Stomach smooth muscle (tissue), 2 donors: Measurements from ENCODE around the gene MAP3K13.

Source experiments
- H3K27ac ChIP-seq: one replicate; pipeline ENCODE4 v1.7.0; 2013; ENCODE audit warnings: mild to moderate bottlenecking, low read length, inconsistent platforms
- H3K27me3 ChIP-seq, 2 donors: one replicate each; pipeline ENCODE4 v1.7.0; 2013; ENCODE audit warnings: low read length in 2 of 2; ENCODE audit not compliant: insufficient read depth in 2 of 2, control insufficient read depth in 1 of 2
- H3K36me3 ChIP-seq, 2 donors: one replicate each; pipeline ENCODE4 v1.7.0; 2013; ENCODE audit warnings: low read length in 2 of 2; ENCODE audit not compliant: control insufficient read depth in 2 of 2, insufficient read depth in 2 of 2
- H3K4me1 ChIP-seq: one replicate; pipeline ENCODE4 v1.7.0; 2013; ENCODE audit warnings: low read length; ENCODE audit not compliant: control insufficient read depth, insufficient read depth
- H3K4me3 ChIP-seq, 2 donors: one replicate each; pipeline ENCODE4 v1.7.0; 2013; ENCODE audit warnings: low read length in 2 of 2
- H3K9ac ChIP-seq, 2 donors: one replicate each; pipeline ENCODE4 v1.7.0; 2013; ENCODE audit warnings: low read length in 2 of 2, mild to moderate bottlenecking in 1 of 2
- H3K9me3 ChIP-seq, 2 donors: one replicate each; pipeline ENCODE4 v1.7.0; 2013; ENCODE audit warnings: low read length in 2 of 2; ENCODE audit not compliant: control insufficient read depth in 2 of 2
- donor health status: healthy.
- donor health status: Pancreatic carcinoma.

The MAP3K13 gene

GRCh38 chr3:185328324-185329004 is 34.5 kb upstream of the MAP3K13 start:
- H3K27me3 ChIP-seq: no peaks in the 10 kb centered on the region
- H3K9ac ChIP-seq: no peak overlapping the region
- H3K4me1 ChIP-seq: no peaks in the 10 kb centered on the region
- H3K4me3 ChIP-seq: no peak overlapping the region
- no peaks in the 10 kb centered on the region for H3K36me3 ChIP-seq
- H3K27ac ChIP-seq: no peak overlapping the region
- H3K9me3 ChIP-seq: no peaks in the 10 kb centered on the region

DNA sequence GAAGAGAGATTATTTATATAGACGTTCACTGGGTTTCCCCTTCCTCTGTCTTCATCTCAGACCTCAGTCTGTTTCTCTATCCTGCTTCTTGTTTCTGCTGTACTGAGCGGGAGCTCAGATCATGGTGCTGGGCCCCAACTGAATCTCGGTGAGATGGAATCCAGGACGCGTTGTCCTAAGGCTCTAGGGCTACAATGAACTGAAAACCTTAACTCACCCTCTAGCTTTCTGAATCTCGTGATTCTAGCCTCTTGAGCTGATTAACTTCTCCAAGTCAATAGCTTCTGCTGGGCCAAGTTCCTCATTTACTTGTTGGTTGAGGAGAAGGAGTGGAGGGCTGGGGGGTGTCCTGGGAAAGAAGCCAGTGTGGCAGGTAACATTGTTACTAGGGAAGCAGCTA is 32.7 kb upstream of the MAP3K13 start:
- Histone ChIP-seq H3K4me3 (no peak overlapping the region), H3K9me3 (no peaks in the 10 kb centered on the region), H3K9ac (no peak overlapping the region), H3K4me1 (no peaks in the 10 kb centered on the region), H3K27ac (no peak overlapping the region), H3K36me3 (no peaks in the 10 kb centered on the region), H3K27me3 (no peaks in the 10 kb centered on the region)

DNA sequence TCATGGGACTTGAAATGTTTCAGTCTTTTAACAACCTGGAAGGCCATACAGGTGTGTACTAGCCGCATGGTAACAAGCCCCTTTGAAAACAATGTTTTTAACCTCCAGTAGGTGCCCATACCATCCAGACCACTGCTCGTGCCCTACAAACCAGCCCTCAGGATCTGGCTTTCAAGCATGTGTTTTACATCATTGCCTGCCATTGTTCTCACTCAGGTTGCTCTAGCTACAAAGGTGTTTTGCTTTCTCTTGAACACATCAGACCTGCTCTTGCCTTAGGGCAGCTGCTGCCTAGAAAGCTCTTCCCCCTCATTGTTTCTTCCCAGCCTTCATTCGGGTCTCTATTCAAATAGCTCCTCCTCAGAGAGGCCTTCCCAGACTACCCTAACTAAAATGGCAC is 32.3 kb upstream of the MAP3K13 start:
- no peaks in the 10 kb centered on the region for H3K4me1 ChIP-seq
- no peak overlapping the region for H3K9ac ChIP-seq
- H3K27ac ChIP-seq: no peak overlapping the region
- H3K4me3 ChIP-seq: no peak overlapping the region
- no peaks in the 10 kb centered on the region for H3K9me3 ChIP-seq
- H3K27me3 ChIP-seq: no peaks in the 10 kb centered on the region
- H3K36me3 ChIP-seq: no peaks in the 10 kb centered on the region

- no peak overlapping the region for H3K27ac ChIP-seq
- no peak overlapping the region for H3K9ac ChIP-seq
- no peaks in the 10 kb centered on the region for H3K36me3 ChIP-seq
- H3K27me3 ChIP-seq: no peaks in the 10 kb centered on the region
- no peaks in the 10 kb centered on the region for H3K4me1 ChIP-seq
- no peak overlapping the region for H3K4me3 ChIP-seq
- H3K9me3 ChIP-seq: no peaks in the 10 kb centered on the region
Measured at GRCh38 chr3:185332026-185332735, 30.8 kb upstream of the MAP3K13 start.

- Histone ChIP-seq H3K4me1 (no peaks in the 10 kb centered on the region), H3K9ac (no peak overlapping the region), H3K4me3 (no peak overlapping the region), H3K27me3 (no peaks in the 10 kb centered on the region), H3K36me3 (no peaks in the 10 kb centered on the region), H3K9me3 (no peaks in the 10 kb centered on the region), H3K27ac (no peak overlapping the region)
Measured at GRCh38 chr3:185335799-185336198, 27.1 kb upstream of the MAP3K13 start.

GRCh38 chr3:185337231-185337816 is 25.6 kb upstream of the MAP3K13 start:
- Histone ChIP-seq H3K4me3 (no peak overlapping the region), H3K27me3 (no peaks in the 10 kb centered on the region), H3K9me3 (no peaks in the 10 kb centered on the region), H3K9ac (no peak overlapping the region), H3K27ac (no peak overlapping the region), H3K4me1 (no peaks in the 10 kb centered on the region), H3K36me3 (no peaks in the 10 kb centered on the region)

DNA sequence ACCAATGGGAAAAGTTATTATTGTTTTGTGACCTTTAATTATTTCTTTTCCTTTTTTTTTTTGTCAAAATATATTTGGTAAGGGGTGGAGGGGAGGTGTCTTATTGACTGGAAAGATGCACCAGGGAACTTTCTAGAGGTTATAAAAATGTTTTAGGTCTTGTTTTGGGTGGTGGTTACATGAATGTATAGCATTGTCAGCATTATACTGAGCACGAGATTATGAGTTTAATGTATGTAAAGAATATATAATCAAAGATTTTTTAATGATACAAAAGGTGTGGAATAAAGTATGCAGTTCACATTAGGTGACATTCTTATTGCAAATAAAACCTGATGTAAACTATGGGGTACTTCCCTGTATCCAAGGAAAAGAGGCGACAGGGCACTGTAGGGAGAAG is 23.0 kb upstream of the MAP3K13 start:
- no peaks in the 10 kb centered on the region for H3K27me3 ChIP-seq
- no peaks in the 10 kb centered on the region for H3K4me1 ChIP-seq
- no peaks in the 10 kb centered on the region for H3K36me3 ChIP-seq
- no peak overlapping the region for H3K4me3 ChIP-seq
- no peak overlapping the region for H3K9ac ChIP-seq
- H3K27ac ChIP-seq: no peak overlapping the region
- no peaks in the 10 kb centered on the region for H3K9me3 ChIP-seq

- H3K4me1 ChIP-seq: no peaks in the 10 kb centered on the region
- H3K9me3 ChIP-seq: no peaks in the 10 kb centered on the region
- H3K27ac ChIP-seq: no peak overlapping the region
- no peak overlapping the region for H3K4me3 ChIP-seq
- no peaks in the 10 kb centered on the region for H3K36me3 ChIP-seq
- H3K9ac ChIP-seq: no peak overlapping the region
- H3K27me3 ChIP-seq: no peaks in the 10 kb centered on the region
Measured at GRCh38 chr3:185340751-185341150, 22.2 kb upstream of the MAP3K13 start.

GRCh38 chr3:185341616-185342458 is 21.1 kb upstream of the MAP3K13 start:
- H3K27me3 ChIP-seq: no peaks in the 10 kb centered on the region
- H3K9me3 ChIP-seq: no peaks in the 10 kb centered on the region
- H3K9ac ChIP-seq: no peak overlapping the region
- no peaks in the 10 kb centered on the region for H3K36me3 ChIP-seq
- H3K4me1 ChIP-seq: no peaks in the 10 kb centered on the region
- no peak overlapping the region for H3K27ac ChIP-seq
- no peak overlapping the region for H3K4me3 ChIP-seq

GRCh38 chr3:185342459-185343174 is 20.3 kb upstream of the MAP3K13 start:
- Histone ChIP-seq H3K27ac (no peak overlapping the region), H3K27me3 (no peaks in the 10 kb centered on the region), H3K4me3 (no peak overlapping the region), H3K36me3 (no peaks in the 10 kb centered on the region), H3K4me1 (no peaks in the 10 kb centered on the region), H3K9me3 (no peaks in the 10 kb centered on the region), H3K9ac (no peak overlapping the region)
